Transverse colon (tissue), 4 donors: ENCODE results near the gene RAB2B.

Experiments used
- EP300 ChIP-seq: sonication (generic); formaldehyde crosslinking; IDR thresholded peaks from one replicate; pipeline ENCODE4 v1.6.1; 2017; ENCODE audit warnings: antibody characterized with exemption, low read depth
- POLR2A ChIP-seq: fragments of 450-650 bp; IDR thresholded peaks from one replicate; pipeline ENCODE4 v1.6.1; 2016; ENCODE audit warnings: antibody characterized with exemption, mild to moderate bottlenecking, moderate library complexity
- POLR2AphosphoS5 ChIP-seq, 3 donors: sonication (generic); formaldehyde crosslinking; IDR thresholded peaks; one replicate each; pipeline ENCODE4 v1.6.1; 2016; ENCODE audit warnings: antibody characterized with exemption in 3 of 3
- TF ChIP-seq, protein P1 (sequence below), 5 experiments: fragments of 200-600 bp in 3 of 5; fragments of 450-650 bp in 2 of 5; sonication (generic) in 3 of 5; IDR thresholded peaks; 1 replicate in 2 of 5; 2 replicates in 3 of 5; pipeline ENCODE4 v1.5.1; 2016 to 2017; ENCODE audit warnings: antibody characterized with exemption in 5 of 5, inconsistent platforms in 3 of 5, mild to moderate bottlenecking in 2 of 5, moderate library complexity in 1 of 5

DNA sequence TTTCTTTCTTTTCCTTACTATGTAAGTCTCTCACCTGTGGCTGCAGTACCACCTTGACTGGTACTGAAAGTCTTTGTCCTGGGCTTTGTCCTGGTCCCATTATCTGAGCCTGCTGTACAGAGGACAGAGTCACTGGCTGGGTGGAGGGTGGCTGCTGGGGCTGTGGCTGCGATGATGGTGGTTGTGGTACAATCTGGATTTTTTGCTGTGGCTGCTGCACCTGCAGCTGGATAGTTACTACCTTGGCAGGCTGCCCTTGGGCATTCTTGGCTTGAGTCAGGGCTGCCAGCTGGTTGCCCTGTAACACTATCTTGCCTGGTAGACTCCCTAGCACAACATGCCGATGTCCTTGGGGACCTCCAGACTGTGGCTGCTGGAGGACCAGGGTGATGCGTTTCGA, 47.8 kb downstream of the RAB2B start:
- TF ChIP-seq POLR2AphosphoS5 (IDR thresholded peaks at IDR 0.05) = no peak
- TF ChIP-seq, protein P1, sequence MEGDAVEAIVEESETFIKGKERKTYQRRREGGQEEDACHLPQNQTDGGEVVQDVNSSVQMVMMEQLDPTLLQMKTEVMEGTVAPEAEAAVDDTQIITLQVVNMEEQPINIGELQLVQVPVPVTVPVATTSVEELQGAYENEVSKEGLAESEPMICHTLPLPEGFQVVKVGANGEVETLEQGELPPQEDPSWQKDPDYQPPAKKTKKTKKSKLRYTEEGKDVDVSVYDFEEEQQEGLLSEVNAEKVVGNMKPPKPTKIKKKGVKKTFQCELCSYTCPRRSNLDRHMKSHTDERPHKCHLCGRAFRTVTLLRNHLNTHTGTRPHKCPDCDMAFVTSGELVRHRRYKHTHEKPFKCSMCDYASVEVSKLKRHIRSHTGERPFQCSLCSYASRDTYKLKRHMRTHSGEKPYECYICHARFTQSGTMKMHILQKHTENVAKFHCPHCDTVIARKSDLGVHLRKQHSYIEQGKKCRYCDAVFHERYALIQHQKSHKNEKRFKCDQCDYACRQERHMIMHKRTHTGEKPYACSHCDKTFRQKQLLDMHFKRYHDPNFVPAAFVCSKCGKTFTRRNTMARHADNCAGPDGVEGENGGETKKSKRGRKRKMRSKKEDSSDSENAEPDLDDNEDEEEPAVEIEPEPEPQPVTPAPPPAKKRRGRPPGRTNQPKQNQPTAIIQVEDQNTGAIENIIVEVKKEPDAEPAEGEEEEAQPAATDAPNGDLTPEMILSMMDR (IDR thresholded peaks at IDR 0.05) = no peak
- no peak for TF ChIP-seq POLR2A
- TF ChIP-seq EP300 = no peak
